PC-9 (cell line): ENCODE results near the gene EIF4E1B.

Experiments
- EZH2 ChIP-seq: fragments of 200-600 bp; sonication (generic); IDR thresholded peaks from 2 replicates; pipeline ENCODE4 v1.8.0; 2017; ENCODE audit warnings: antibody characterized with exemption, low read depth
- TF ChIP-seq, protein P1 (sequence below): fragments of 200-600 bp; sonication (generic); conservative IDR thresholded peaks from 2 replicates; pipeline ENCODE4 v1.6.1; 2017; ENCODE audit warnings: mixed run types, antibody characterized with exemption, mild to moderate bottlenecking, moderate library complexity

GRCh38 chr5:176620333-176620981, 10.0 kb upstream of the EIF4E1B start:
- TF ChIP-seq EZH2 = no peak
- TF ChIP-seq, protein P1, sequence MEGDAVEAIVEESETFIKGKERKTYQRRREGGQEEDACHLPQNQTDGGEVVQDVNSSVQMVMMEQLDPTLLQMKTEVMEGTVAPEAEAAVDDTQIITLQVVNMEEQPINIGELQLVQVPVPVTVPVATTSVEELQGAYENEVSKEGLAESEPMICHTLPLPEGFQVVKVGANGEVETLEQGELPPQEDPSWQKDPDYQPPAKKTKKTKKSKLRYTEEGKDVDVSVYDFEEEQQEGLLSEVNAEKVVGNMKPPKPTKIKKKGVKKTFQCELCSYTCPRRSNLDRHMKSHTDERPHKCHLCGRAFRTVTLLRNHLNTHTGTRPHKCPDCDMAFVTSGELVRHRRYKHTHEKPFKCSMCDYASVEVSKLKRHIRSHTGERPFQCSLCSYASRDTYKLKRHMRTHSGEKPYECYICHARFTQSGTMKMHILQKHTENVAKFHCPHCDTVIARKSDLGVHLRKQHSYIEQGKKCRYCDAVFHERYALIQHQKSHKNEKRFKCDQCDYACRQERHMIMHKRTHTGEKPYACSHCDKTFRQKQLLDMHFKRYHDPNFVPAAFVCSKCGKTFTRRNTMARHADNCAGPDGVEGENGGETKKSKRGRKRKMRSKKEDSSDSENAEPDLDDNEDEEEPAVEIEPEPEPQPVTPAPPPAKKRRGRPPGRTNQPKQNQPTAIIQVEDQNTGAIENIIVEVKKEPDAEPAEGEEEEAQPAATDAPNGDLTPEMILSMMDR = no peak
